HG03066 (cell line): ENCODE data around the gene TTLL5.

Experiments
- ATAC-seq: cut with Tn5 transposase; IDR thresholded peaks from one replicate; pipeline ENCODE4 v1.9.1; 2021; ENCODE audit warnings: low read depth; ENCODE audit not compliant: unreplicated experiment

Gene TTLL5

GRCh38 chr14:75697386-75697785, 36.3 kb downstream of the TTLL5 start:
- no peak for ATAC-seq

- ATAC-seq: no peak
Observed at GRCh38 chr14:75697918-75698317, 36.9 kb downstream of the TTLL5 start.

- ATAC-seq: no peak
Observed at GRCh38 chr14:75699331-75699730, 38.3 kb downstream of the TTLL5 start.

- no peak for ATAC-seq
Observed at GRCh38 chr14:75700295-75700694, 39.2 kb downstream of the TTLL5 start.

GRCh38 chr14:75702122-75702521, 41.1 kb downstream of the TTLL5 start:
- ATAC-seq: no peak

GRCh38 chr14:75702616-75703261, 41.7 kb downstream of the TTLL5 start:
- ATAC-seq: no peak

- ATAC-seq: no peak
Observed at GRCh38 chr14:75703467-75703866, 42.4 kb downstream of the TTLL5 start.

GRCh38 chr14:75705014-75705413, 44.0 kb downstream of the TTLL5 start:
- no peak for ATAC-seq

- no peak for ATAC-seq
Observed at GRCh38 chr14:75709207-75709812, 48.3 kb downstream of the TTLL5 start.

- ATAC-seq: no peak
Observed at GRCh38 chr14:75711105-75711795, 50.2 kb downstream of the TTLL5 start.

- ATAC-seq: no peak
Observed at GRCh38 chr14:75711796-75712211, 50.8 kb downstream of the TTLL5 start.

- no peak for ATAC-seq
Observed at GRCh38 chr14:75714991-75715390, 53.9 kb downstream of the TTLL5 start.

GRCh38 chr14:75715926-75716780, 55.1 kb downstream of the TTLL5 start:
- no peak for ATAC-seq

- ATAC-seq: no peak
Observed at GRCh38 chr14:75717729-75718128, 56.7 kb downstream of the TTLL5 start.

- no peak for ATAC-seq
Observed at GRCh38 chr14:75718199-75718598, 57.2 kb downstream of the TTLL5 start.

- ATAC-seq: no peak
Observed at GRCh38 chr14:75720116-75720515, 59.1 kb downstream of the TTLL5 start.

- ATAC-seq: no peak
Observed at GRCh38 chr14:75720842-75721498, 59.9 kb downstream of the TTLL5 start.

GRCh38 chr14:75723716-75724115, 62.7 kb downstream of the TTLL5 start:
- no peak for ATAC-seq

GRCh38 chr14:75724414-75725204, 63.6 kb downstream of the TTLL5 start:
- ATAC-seq: no peak

GRCh38 chr14:75725481-75725880, 64.4 kb downstream of the TTLL5 start:
- no peak for ATAC-seq
